Upper lobe of left lung (tissue), 4 donors: ENCODE results near the gene EMP1.

ENCODE experiments used
- CTCF ChIP-seq, 6 experiments: fragments of 450-650 bp in 4 of 6; fragments of 200-600 bp in 2 of 6; sonication (generic) in 2 of 6; IDR thresholded peaks; one replicate each; pipeline ENCODE4 v1.5.1; 2016 to 2019; ENCODE audit warnings: antibody characterized with exemption in 6 of 6
- POLR2A ChIP-seq, 4 donors: fragments of 450-650 bp; IDR thresholded peaks; one replicate each; pipeline ENCODE4 v1.5.1; 2016 to 2017; ENCODE audit warnings: antibody characterized with exemption in 4 of 4, mild to moderate bottlenecking in 2 of 4

GRCh38 chr12:13205809-13206559 is 9.5 kb downstream of the EMP1 start:
- TF ChIP-seq POLR2A (IDR thresholded peaks at IDR 0.05) (no peak), CTCF (IDR thresholded peaks at IDR 0.05) (no peak)
